B cell (primary cell): ENCODE results near the gene ETFA. TPM values are rescaled to one million over a fixed set of nuclear protein-coding genes. Genes with fewer than 3 reads are reported as not detected.

Experiments used
- ATAC-seq: fragments of 200-7000 bp; cut with Tn5 transposase; one replicate; pipeline ENCODE4 v1.10.0; 2021; ENCODE audit warnings: low read depth, mild to moderate bottlenecking, moderate number of reproducible peaks, moderate library complexity
- CTCF ChIA-PET: fragments of 350-600 bp; sonication (Branson Sonifier 250); formaldehyde crosslinking; loops from one replicate; lab custom pipeline; 2021; ENCODE audit warnings: antibody characterized with exemption, inconsistent platforms; lab: Charles Lee
- POLR2A ChIA-PET: fragments of 350-600 bp; sonication (Branson Sonifier 250); formaldehyde crosslinking; loops from one replicate; lab custom pipeline; 2021; ENCODE audit warnings: antibody characterized with exemption; lab: Charles Lee
- DNase-seq: peaks from one replicate; pipeline ENCODE4 v3.0.0; 2013
- H2AFZ ChIP-seq: 2 replicates; pipeline ENCODE4 v1.6.1; 2012; ENCODE audit warnings: mild to moderate bottlenecking, low read depth, low read length; ENCODE audit not compliant: insufficient read depth, poor library complexity, severe bottlenecking
- H3K27ac ChIP-seq, 2 donors: 1 replicate in 1 of 2; 2 replicates in 1 of 2; pipeline ENCODE4 v1.5.1; 2012 to 2013; ENCODE audit warnings: low read length in 2 of 2, mild to moderate bottlenecking in 2 of 2, moderate library complexity in 1 of 2
- H3K27me3 ChIP-seq, 4 experiments: fragments of 200-600 bp in 1 of 4; sonication (generic) in 1 of 4; replicated peaks in 1 of 4; 1 replicate in 2 of 4; 2 replicates in 2 of 4; pipeline versions ENCODE4 v1.6.1 to v1.7.0; 2013 to 2016; ENCODE audit warnings: low read length in 3 of 4, mild to moderate bottlenecking in 2 of 4, mixed read lengths in 1 of 4, moderate library complexity in 1 of 4; ENCODE audit not compliant: insufficient read depth in 4 of 4, control insufficient read depth in 3 of 4; ENCODE audit errors: control extremely low read depth in 1 of 4
- H3K36me3 ChIP-seq, 2 experiments: replicated peaks in 1 of 2; 1 replicate in 1 of 2; 2 replicates in 1 of 2; pipeline versions ENCODE4 v1.6.1 to v1.7.1; 2013; ENCODE audit warnings: low read length in 1 of 2; ENCODE audit not compliant: insufficient read depth in 2 of 2, control insufficient read depth in 1 of 2; ENCODE audit errors: control extremely low read depth in 1 of 2, extremely low read depth in 1 of 2
- H3K4me1 ChIP-seq, 2 donors: fragments of 200-600 bp in 1 of 2; sonication (generic) in 1 of 2; 1 replicate in 1 of 2; 2 replicates in 1 of 2; pipeline versions ENCODE4 v1.5.1 to v1.6.1; 2013 to 2017; ENCODE audit warnings: low read length in 2 of 2; ENCODE audit not compliant: control insufficient read depth in 2 of 2, insufficient read depth in 2 of 2
- H3K4me2 ChIP-seq: replicated peaks from 2 replicates; pipeline ENCODE3; 2012; ENCODE audit warnings: mild to moderate bottlenecking, low read depth, low read length; ENCODE audit not compliant: poor library complexity, severe bottlenecking
- H3K4me3 ChIP-seq, 5 experiments: fragments of 200-600 bp in 1 of 5; sonication (generic) in 1 of 5; 1 replicate in 3 of 5; 2 replicates in 2 of 5; pipeline versions ENCODE4 v1.5.1 to v1.7.0; 2011 to 2016; ENCODE audit warnings: low read length in 4 of 5, mild to moderate bottlenecking in 4 of 5, low read depth in 2 of 5, control low read depth in 1 of 5, moderate library complexity in 1 of 5; ENCODE audit not compliant: insufficient read depth in 1 of 5; ENCODE audit errors: control extremely low read depth in 1 of 5, extremely low read depth in 1 of 5
- H3K79me2 ChIP-seq: fragments of 200-600 bp; sonication (generic); one replicate; pipeline ENCODE4 v1.6.0; 2016; ENCODE audit warnings: low read length; ENCODE audit not compliant: control insufficient read depth, insufficient read depth
- H3K9ac ChIP-seq: fragments of 200-600 bp; sonication (generic); 2 replicates; pipeline ENCODE4 v1.6.1; 2017; ENCODE audit warnings: mild to moderate bottlenecking, low read length, moderate library complexity
- H3K9me3 ChIP-seq, 3 donors: one replicate each; pipeline versions ENCODE4 v1.6.1 to v1.7.1; 2013; ENCODE audit warnings: low read length in 2 of 3; ENCODE audit not compliant: control insufficient read depth in 2 of 3, insufficient read depth in 1 of 3; ENCODE audit errors: control extremely low read depth in 1 of 3
- H4K20me1 ChIP-seq: 2 replicates; pipeline ENCODE4 v1.6.0; 2012; ENCODE audit warnings: mild to moderate bottlenecking, low read length; ENCODE audit not compliant: insufficient read depth, control insufficient read depth, poor library complexity, severe bottlenecking
- H3K27ac Mint-ChIP-seq: one replicate; pipeline ENCODE4 v1.8.0; 2021; ENCODE audit warnings: mixed read lengths
- H3K27me3 Mint-ChIP-seq: one replicate; pipeline ENCODE4 v1.8.0; 2021; ENCODE audit warnings: mixed read lengths
- H3K4me1 Mint-ChIP-seq: one replicate; pipeline ENCODE4 v1.8.0; 2021; ENCODE audit warnings: mixed read lengths
- H3K4me3 Mint-ChIP-seq: one replicate; pipeline ENCODE4 v1.8.0; 2021; ENCODE audit warnings: mixed read lengths
- H3K9me3 Mint-ChIP-seq: one replicate; pipeline ENCODE4 v1.8.0; 2022; ENCODE audit warnings: mixed read lengths; ENCODE audit not compliant: insufficient read depth
- CTCF ChIP-seq: fragments of 200-600 bp; IDR thresholded peaks from one replicate; pipeline ENCODE4 v1.8.0; 2022; ENCODE audit warnings: antibody characterized with exemption, mild to moderate bottlenecking
- EZH2 ChIP-seq: IDR thresholded peaks from 2 replicates; pipeline ENCODE4 v1.6.1; 2012; ENCODE audit warnings: borderline replicate concordance, low read depth, mild to moderate bottlenecking, moderate library complexity, low read length; ENCODE audit not compliant: insufficient read depth, poor library complexity, severe bottlenecking
- WGBS: methylation state at CpG from one replicate; pipeline ENCODE4 v1.1.5; 2013; ENCODE audit warnings: missing lambda C conversion rate; ENCODE audit not compliant: insufficient coverage; 5-methylcytosine and 5-hydroxymethylcytosine counted together
- intact Hi-C: fragments of 100-400 bp; cut with micrococcal nuclease; formaldehyde crosslinking; loops from one replicate; pipeline ENCODE4 v1.10.0; 2022
- polyA plus RNA-seq: library from polyadenylated mRNA; depleted of rRNA; stranded (reverse); fragments of >200 nt; gene quantifications from 2 replicates; pipeline ENCODE4 v1.2.3, GENCODE V29; 2012
- total RNA-seq, 2 donors: library from RNA; stranded (reverse); fragments of 120-200 nt in 1 of 2; gene quantifications; 1 replicate in 1 of 2; 2 replicates in 1 of 2; pipeline versions ENCODE4 v1.2.3 to v1.2.4, GENCODE V29; 2013 to 2022

Gene ETFA
- total and polyA plus RNA-seq, 2 donors (not counting 1 experiment from before 2014, with no cell fraction given) = 34.9 to 68.8 TPM

GRCh38 chr15:76173317-76173834, 137.9 kb downstream of the ETFA start:
- no peaks in the 10 kb centered on the region for H4K20me1 ChIP-seq
- peaks cover 0 to 9% (median 1%) of the 10 kb centered on the region in 4 experiments for H3K27me3 ChIP-seq
- no peaks in the 10 kb centered on the region for H3K4me1 ChIP-seq
- no peak overlapping the region for H2AFZ ChIP-seq
- ChIA-PET CTCF (no interaction called here), POLR2A (no interaction called here)
- no peaks in the 10 kb centered on the region for H3K79me2 ChIP-seq
- 78% methylated on average over 7 of the region's 8 CpGs for WGBS
- H3K9me3 ChIP-seq = peaks cover 0 to 17% (median 0%) of the 10 kb centered on the region in 3 donors
- no peak overlapping the region for H3K9ac ChIP-seq
- no peak overlapping the region for H3K4me3 ChIP-seq
- intact Hi-C loops = no loop called here
- no peaks in the 10 kb centered on the region for H3K9me3 Mint-ChIP-seq
- no peak overlapping the region for H3K4me2 ChIP-seq
- ATAC-seq = no peak
- TF ChIP-seq CTCF (no peak), EZH2 (no peak)
- DNase-seq = no peak
- H3K27ac ChIP-seq = no peak overlapping the region
- H3K36me3 ChIP-seq = no peaks in the 10 kb centered on the region
- H3K4me1 Mint-ChIP-seq = no peaks in the 10 kb centered on the region
- H3K27me3 Mint-ChIP-seq = peaks cover 22% of the 10 kb centered on the region
- H3K4me3 Mint-ChIP-seq = no peak overlapping the region
- no peak overlapping the region for H3K27ac Mint-ChIP-seq

GRCh38 chr15:76172782-76173181, 138.5 kb downstream of the ETFA start:
- intact Hi-C loops = no loop called here

More at GRCh38 chr15:76172782-76173181, 138.5 kb downstream of the ETFA start:
- POLR2A ChIA-PET = no interaction called here
- peaks cover 0 to 7% (median 1%) of the 10 kb centered on the region in 4 experiments for H3K27me3 ChIP-seq
- H3K9me3 ChIP-seq = peaks cover 0 to 17% (median 0%) of the 10 kb centered on the region in 3 donors
- no peaks in the 10 kb centered on the region for H3K4me1 ChIP-seq
- 83% methylated on average over 11 of the region's 16 CpGs for WGBS
- H3K4me3 Mint-ChIP-seq = no peak overlapping the region
- CTCF ChIA-PET = no interaction called here
- H3K79me2 ChIP-seq = no peaks in the 10 kb centered on the region
- TF ChIP-seq CTCF = no peak
- no peak for TF ChIP-seq EZH2
- H3K9ac ChIP-seq = no peak overlapping the region
- H2AFZ ChIP-seq = no peak overlapping the region
- no peak for DNase-seq
- ATAC-seq = no peak
- H3K4me1 Mint-ChIP-seq = no peaks in the 10 kb centered on the region
- no peaks in the 10 kb centered on the region for H4K20me1 ChIP-seq
- no peaks in the 10 kb centered on the region for H3K9me3 Mint-ChIP-seq
- H3K27me3 Mint-ChIP-seq = peaks cover 16% of the 10 kb centered on the region
- no peak overlapping the region for H3K4me2 ChIP-seq
- H3K27ac ChIP-seq = no peak overlapping the region
- no peak overlapping the region for H3K4me3 ChIP-seq
- H3K27ac Mint-ChIP-seq = no peak overlapping the region
- no peaks in the 10 kb centered on the region for H3K36me3 ChIP-seq
